DOHH2 (cell line): ENCODE measurements around the gene BMS1.

ENCODE experiments used
- EZH2phosphoT487 ChIP-seq: fragments of 200-600 bp; sonication (generic); IDR thresholded peaks from 2 replicates; pipeline ENCODE4 v1.6.1; 2017; ENCODE audit warnings: borderline replicate concordance, mild to moderate bottlenecking, antibody characterized with exemption, low read length, moderate library complexity, mixed read lengths
- TF ChIP-seq, protein P1 (sequence below): fragments of 200-600 bp; sonication (generic); IDR thresholded peaks from one replicate; pipeline ENCODE4 v1.5.1; 2014; ENCODE audit warnings: antibody characterized with exemption, mild to moderate bottlenecking, low read depth, low read length; ENCODE audit not compliant: poor library complexity, severe bottlenecking

DNA sequence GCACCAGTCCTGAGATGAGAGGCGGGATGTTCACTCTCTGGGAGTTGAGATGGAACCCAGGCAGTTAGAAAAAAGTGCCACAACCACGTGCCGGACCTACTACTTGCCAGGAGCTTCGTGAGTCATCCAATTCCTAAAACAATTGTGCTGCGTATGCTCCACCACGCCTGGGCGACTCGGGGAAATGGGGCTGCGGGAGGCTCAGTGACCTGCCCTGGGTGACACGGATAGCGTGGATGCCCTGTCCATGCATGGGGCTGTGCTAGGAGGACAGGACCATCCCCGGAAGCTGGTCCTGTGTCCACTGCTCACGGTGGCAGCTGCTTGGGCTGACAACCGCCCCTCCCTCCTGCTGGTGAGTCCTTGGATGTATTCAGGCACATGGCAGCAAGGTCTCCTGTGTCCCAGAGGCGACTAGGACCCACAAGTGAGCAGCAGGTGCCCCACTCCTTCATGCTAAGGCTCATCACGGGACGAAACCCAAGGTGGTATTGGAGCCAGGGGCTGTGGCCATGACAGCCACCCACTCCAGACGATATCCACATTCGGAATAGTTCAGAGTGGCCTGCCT is 90.4 kb downstream of the BMS1 start:
- no peak for TF ChIP-seq EZH2phosphoT487
- TF ChIP-seq, protein P1, sequence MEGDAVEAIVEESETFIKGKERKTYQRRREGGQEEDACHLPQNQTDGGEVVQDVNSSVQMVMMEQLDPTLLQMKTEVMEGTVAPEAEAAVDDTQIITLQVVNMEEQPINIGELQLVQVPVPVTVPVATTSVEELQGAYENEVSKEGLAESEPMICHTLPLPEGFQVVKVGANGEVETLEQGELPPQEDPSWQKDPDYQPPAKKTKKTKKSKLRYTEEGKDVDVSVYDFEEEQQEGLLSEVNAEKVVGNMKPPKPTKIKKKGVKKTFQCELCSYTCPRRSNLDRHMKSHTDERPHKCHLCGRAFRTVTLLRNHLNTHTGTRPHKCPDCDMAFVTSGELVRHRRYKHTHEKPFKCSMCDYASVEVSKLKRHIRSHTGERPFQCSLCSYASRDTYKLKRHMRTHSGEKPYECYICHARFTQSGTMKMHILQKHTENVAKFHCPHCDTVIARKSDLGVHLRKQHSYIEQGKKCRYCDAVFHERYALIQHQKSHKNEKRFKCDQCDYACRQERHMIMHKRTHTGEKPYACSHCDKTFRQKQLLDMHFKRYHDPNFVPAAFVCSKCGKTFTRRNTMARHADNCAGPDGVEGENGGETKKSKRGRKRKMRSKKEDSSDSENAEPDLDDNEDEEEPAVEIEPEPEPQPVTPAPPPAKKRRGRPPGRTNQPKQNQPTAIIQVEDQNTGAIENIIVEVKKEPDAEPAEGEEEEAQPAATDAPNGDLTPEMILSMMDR: no peak
